Esophagus muscularis mucosa (tissue), 4 donors: ENCODE results near the gene MARCO. TPM values are rescaled to one million over a fixed set of nuclear protein-coding genes. Genes with fewer than 3 reads are reported as not detected.
A peak's percentile ranks its signal among the peaks of the same experiment; 100 is the strongest.

ENCODE experiments used
- DNase-seq: peaks from one replicate; pipeline ENCODE4 v3.0.0-alpha.2; 2017; ENCODE audit errors: extremely low spot score
- H3K27ac ChIP-seq, 4 donors: fragments of 200-600 bp; sonication (generic); replicated peaks in 1 of 4; 1 replicate in 3 of 4; 2 replicates in 1 of 4; pipeline ENCODE4 v1.5.1; 2016 to 2019; ENCODE audit warnings: mild to moderate bottlenecking in 1 of 4
- H3K27me3 ChIP-seq, 4 donors: fragments of 200-600 bp; sonication (generic); one replicate each; pipeline versions ENCODE4 v1.5.1 to v1.6.0; 2016 to 2019
- H3K36me3 ChIP-seq, 4 donors: fragments of 200-600 bp; sonication (generic); one replicate each; pipeline ENCODE4 v1.5.1; 2016 to 2019
- H3K4me1 ChIP-seq, 4 donors: fragments of 200-600 bp; sonication (generic); one replicate each; pipeline ENCODE4 v1.5.1; 2016 to 2019
- H3K4me3 ChIP-seq, 4 donors: fragments of 200-600 bp; sonication (generic); 1 replicate in 2 of 4; 2 replicates in 2 of 4; pipeline ENCODE4 v1.5.1; 2016 to 2019; ENCODE audit warnings: mild to moderate bottlenecking in 4 of 4, moderate library complexity in 1 of 4
- H3K9me3 ChIP-seq, 4 donors: fragments of 200-600 bp; sonication (generic); 1 replicate in 3 of 4; 2 replicates in 1 of 4; pipeline ENCODE4 v1.5.1; 2016 to 2019
- EP300 ChIP-seq: sonication (generic); formaldehyde crosslinking; IDR thresholded peaks from one replicate; pipeline ENCODE4 v1.6.1; 2017; ENCODE audit warnings: antibody characterized with exemption
- POLR2A ChIP-seq: fragments of 450-650 bp; IDR thresholded peaks from one replicate; pipeline ENCODE4 v1.6.1; 2017; ENCODE audit warnings: antibody characterized with exemption, moderate library complexity, mild to moderate bottlenecking, low read depth
- POLR2AphosphoS5 ChIP-seq, 2 donors: sonication (generic); formaldehyde crosslinking; IDR thresholded peaks; one replicate each; pipeline ENCODE4 v1.6.1; 2017; ENCODE audit warnings: antibody characterized with exemption in 2 of 2
- WGBS: methylation state at CpG from one replicate; pipeline ENCODE4 v1.1.5; 2018; 5-methylcytosine and 5-hydroxymethylcytosine counted together
- intact Hi-C: fragments of 100-400 bp; cut with DNase I; formaldehyde crosslinking; loops from one replicate; pipeline ENCODE4 v1.15.1; 2023
- total RNA-seq, 4 donors: library from RNA; depleted of rRNA; stranded (reverse); fragments of >200 nt; gene quantifications; one replicate each; pipeline versions ENCODE4 v1.1.0 to v1.2.1, GENCODE V29; 2016
- TF ChIP-seq, protein P1 (sequence below), 3 experiments: fragments of 200-600 bp in 2 of 3; fragments of 450-650 bp in 1 of 3; sonication (generic) in 2 of 3; IDR thresholded peaks; one replicate each; pipeline ENCODE4 v1.5.1; 2017 to 2019; ENCODE audit warnings: antibody characterized with exemption in 3 of 3, mild to moderate bottlenecking in 2 of 3, moderate library complexity in 1 of 3

Gene MARCO
- total RNA-seq, 4 donors from 2014 or later, result 7.3 to 19.8 (median 12.9) TPM

DNA sequence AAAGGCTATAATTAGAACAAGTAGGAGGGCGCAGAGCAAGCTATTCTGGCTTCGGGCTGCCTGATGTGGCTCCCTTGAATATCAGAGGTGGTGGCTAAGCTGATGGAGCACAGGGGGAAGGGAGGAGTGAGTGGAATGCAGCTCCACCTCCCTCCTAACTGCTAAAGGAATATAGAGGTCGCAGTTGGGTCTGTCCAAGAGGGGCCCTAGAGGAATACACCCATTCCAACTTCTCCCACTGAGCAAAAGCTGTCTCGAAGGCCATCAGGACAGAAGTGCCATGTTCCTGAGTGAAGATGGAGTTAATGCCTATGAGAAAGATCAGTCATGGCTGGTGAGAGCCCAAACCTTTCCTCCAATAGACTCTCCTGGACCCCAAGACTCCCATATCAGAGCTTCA is 32.8 kb upstream of the MARCO start:
- H3K27me3 ChIP-seq, result peaks cover 0 to 19% (median 0%) of the 10 kb centered on the region in 4 donors
- WGBS, result 83% methylated on average over 3 of the region's 4 CpGs
- peak; percentile 55 for DNase-seq
- no peaks in the 10 kb centered on the region for H3K4me1 ChIP-seq
- intact Hi-C loops, result no loop called here
- H3K4me3 ChIP-seq, result no peak overlapping the region
- H3K36me3 ChIP-seq, result no peaks in the 10 kb centered on the region
- no peak overlapping the region for H3K27ac ChIP-seq
- peaks cover 0 to 9% (median 0%) of the 10 kb centered on the region in 4 donors for H3K9me3 ChIP-seq
- TF ChIP-seq POLR2AphosphoS5 (IDR thresholded peaks at IDR 0.05) (no peak), EP300 (no peak), POLR2A (no peak)
- TF ChIP-seq, protein P1, sequence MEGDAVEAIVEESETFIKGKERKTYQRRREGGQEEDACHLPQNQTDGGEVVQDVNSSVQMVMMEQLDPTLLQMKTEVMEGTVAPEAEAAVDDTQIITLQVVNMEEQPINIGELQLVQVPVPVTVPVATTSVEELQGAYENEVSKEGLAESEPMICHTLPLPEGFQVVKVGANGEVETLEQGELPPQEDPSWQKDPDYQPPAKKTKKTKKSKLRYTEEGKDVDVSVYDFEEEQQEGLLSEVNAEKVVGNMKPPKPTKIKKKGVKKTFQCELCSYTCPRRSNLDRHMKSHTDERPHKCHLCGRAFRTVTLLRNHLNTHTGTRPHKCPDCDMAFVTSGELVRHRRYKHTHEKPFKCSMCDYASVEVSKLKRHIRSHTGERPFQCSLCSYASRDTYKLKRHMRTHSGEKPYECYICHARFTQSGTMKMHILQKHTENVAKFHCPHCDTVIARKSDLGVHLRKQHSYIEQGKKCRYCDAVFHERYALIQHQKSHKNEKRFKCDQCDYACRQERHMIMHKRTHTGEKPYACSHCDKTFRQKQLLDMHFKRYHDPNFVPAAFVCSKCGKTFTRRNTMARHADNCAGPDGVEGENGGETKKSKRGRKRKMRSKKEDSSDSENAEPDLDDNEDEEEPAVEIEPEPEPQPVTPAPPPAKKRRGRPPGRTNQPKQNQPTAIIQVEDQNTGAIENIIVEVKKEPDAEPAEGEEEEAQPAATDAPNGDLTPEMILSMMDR (IDR thresholded peaks at IDR 0.05), result no peak

GRCh38 chr2:118911166-118911856 is 30.7 kb upstream of the MARCO start:
- DNase-seq, result peak; percentile 77
- Histone ChIP-seq H3K36me3 (no peaks in the 10 kb centered on the region), H3K9me3 (peaks cover 0 to 8% (median 0%) of the 10 kb centered on the region in 4 donors), H3K4me1 (no peaks in the 10 kb centered on the region), H3K27me3 (peaks cover 0 to 24% (median 0%) of the 10 kb centered on the region in 4 donors), H3K4me3 (no peak overlapping the region), H3K27ac (no peak overlapping the region)
- intact Hi-C loops, result no loop called here
- TF ChIP-seq, protein P1 (IDR thresholded peaks at IDR 0.05), result no peak
- TF ChIP-seq EP300 (no peak), POLR2AphosphoS5 (IDR thresholded peaks at IDR 0.05) (no peak), POLR2A (no peak)
- WGBS, result 63% methylated on average over 5 of the region's 5 CpGs

GRCh38 chr2:118911936-118912335 is 30.1 kb upstream of the MARCO start:
- WGBS, result 89% methylated on average over 8 of the region's 8 CpGs

GRCh38 chr2:118913131-118913802 is 28.7 kb upstream of the MARCO start:
- 30% methylated on average over 3 of the region's 3 CpGs for WGBS
- intact Hi-C loops, result no loop called here
- H3K9me3 ChIP-seq, result no peaks in the 10 kb centered on the region

More at GRCh38 chr2:118911936-118912335, 30.1 kb upstream of the MARCO start:
- no peak overlapping the region for H3K4me3 ChIP-seq
- no peaks in the 10 kb centered on the region for H3K4me1 ChIP-seq
- peak; percentile 53 for DNase-seq
- H3K27me3 ChIP-seq, result peaks cover 0 to 18% (median 0%) of the 10 kb centered on the region in 4 donors
- no peak overlapping the region for H3K27ac ChIP-seq
- TF ChIP-seq POLR2A (no peak), EP300 (no peak), POLR2AphosphoS5 (IDR thresholded peaks at IDR 0.05) (no peak)
- TF ChIP-seq, protein P1 (IDR thresholded peaks at IDR 0.05), result no peak
- H3K36me3 ChIP-seq, result no peaks in the 10 kb centered on the region
- intact Hi-C loops, result no loop called here
- peaks cover 0 to 1% (median 0%) of the 10 kb centered on the region in 4 donors for H3K9me3 ChIP-seq

More at GRCh38 chr2:118913131-118913802, 28.7 kb upstream of the MARCO start:
- DNase-seq, result peak; percentile 21
- no peaks in the 10 kb centered on the region for H3K36me3 ChIP-seq
- H3K27ac ChIP-seq, result no peak overlapping the region
- TF ChIP-seq POLR2AphosphoS5 (IDR thresholded peaks at IDR 0.05) (no peak), EP300 (no peak), POLR2A (no peak)
- TF ChIP-seq, protein P1 (IDR thresholded peaks at IDR 0.05), result no peak
- H3K27me3 ChIP-seq, result peaks cover 0 to 8% (median 0%) of the 10 kb centered on the region in 4 donors
- no peak overlapping the region for H3K4me3 ChIP-seq
- no peaks in the 10 kb centered on the region for H3K4me1 ChIP-seq
